ENCODE data around the gene DUSP16.

GRCh38 chr12:12506496-12506890 is 56.2 kb downstream of the DUSP16 start:
- no peak for TF ChIP-seq EP300 (conservative IDR thresholded peaks at IDR 0.05; ENCODE audit: poor library complexity, severe bottlenecking)
- no peak for TF ChIP-seq CTCF (IDR thresholded peaks at IDR 0.05; ENCODE audit: poor library complexity, severe bottlenecking)

All from neural cell (in vitro differentiated cells).